Measurements from ENCODE around the gene MYO19.
"Not testable (repeated sequence)": the region's sequence is repeated elsewhere in the genome, so short reads cannot be mapped to it uniquely, and the experiment has no call there.

DNA sequence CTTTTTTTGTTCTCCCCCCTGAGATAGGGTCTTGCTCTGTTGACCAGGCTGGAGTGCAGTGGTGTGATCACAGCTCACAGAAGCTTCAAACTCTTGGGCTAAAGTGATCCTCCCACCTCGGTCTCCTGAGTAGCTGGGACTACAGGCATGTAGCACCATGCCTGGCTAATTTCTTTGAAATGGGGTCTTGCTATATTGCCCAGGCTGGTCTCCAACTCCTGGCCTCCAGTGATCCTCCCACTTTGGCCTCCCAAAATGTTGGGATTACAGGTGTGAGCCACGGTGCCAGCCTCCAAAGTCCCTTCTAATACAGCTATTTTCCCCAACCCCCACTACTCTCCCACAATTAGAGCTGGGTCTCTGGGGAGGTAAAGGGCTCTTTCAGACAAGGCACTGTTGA is 26.2 kb downstream of the MYO19 start:
- TF ChIP-seq, protein P1, sequence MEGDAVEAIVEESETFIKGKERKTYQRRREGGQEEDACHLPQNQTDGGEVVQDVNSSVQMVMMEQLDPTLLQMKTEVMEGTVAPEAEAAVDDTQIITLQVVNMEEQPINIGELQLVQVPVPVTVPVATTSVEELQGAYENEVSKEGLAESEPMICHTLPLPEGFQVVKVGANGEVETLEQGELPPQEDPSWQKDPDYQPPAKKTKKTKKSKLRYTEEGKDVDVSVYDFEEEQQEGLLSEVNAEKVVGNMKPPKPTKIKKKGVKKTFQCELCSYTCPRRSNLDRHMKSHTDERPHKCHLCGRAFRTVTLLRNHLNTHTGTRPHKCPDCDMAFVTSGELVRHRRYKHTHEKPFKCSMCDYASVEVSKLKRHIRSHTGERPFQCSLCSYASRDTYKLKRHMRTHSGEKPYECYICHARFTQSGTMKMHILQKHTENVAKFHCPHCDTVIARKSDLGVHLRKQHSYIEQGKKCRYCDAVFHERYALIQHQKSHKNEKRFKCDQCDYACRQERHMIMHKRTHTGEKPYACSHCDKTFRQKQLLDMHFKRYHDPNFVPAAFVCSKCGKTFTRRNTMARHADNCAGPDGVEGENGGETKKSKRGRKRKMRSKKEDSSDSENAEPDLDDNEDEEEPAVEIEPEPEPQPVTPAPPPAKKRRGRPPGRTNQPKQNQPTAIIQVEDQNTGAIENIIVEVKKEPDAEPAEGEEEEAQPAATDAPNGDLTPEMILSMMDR (IDR thresholded peaks at IDR 0.05; ENCODE audit: insufficient read depth, low read length) = not testable (repeated sequence)
- TF ChIP-seq SPI1 (IDR thresholded peaks at IDR 0.05; ENCODE audit: borderline replicate concordance, low read depth); POLR2AphosphoS5 (IDR thresholded peaks at IDR 0.05; ENCODE audit: low read depth): not testable (repeated sequence)
- TF ChIP-seq, protein P2, sequence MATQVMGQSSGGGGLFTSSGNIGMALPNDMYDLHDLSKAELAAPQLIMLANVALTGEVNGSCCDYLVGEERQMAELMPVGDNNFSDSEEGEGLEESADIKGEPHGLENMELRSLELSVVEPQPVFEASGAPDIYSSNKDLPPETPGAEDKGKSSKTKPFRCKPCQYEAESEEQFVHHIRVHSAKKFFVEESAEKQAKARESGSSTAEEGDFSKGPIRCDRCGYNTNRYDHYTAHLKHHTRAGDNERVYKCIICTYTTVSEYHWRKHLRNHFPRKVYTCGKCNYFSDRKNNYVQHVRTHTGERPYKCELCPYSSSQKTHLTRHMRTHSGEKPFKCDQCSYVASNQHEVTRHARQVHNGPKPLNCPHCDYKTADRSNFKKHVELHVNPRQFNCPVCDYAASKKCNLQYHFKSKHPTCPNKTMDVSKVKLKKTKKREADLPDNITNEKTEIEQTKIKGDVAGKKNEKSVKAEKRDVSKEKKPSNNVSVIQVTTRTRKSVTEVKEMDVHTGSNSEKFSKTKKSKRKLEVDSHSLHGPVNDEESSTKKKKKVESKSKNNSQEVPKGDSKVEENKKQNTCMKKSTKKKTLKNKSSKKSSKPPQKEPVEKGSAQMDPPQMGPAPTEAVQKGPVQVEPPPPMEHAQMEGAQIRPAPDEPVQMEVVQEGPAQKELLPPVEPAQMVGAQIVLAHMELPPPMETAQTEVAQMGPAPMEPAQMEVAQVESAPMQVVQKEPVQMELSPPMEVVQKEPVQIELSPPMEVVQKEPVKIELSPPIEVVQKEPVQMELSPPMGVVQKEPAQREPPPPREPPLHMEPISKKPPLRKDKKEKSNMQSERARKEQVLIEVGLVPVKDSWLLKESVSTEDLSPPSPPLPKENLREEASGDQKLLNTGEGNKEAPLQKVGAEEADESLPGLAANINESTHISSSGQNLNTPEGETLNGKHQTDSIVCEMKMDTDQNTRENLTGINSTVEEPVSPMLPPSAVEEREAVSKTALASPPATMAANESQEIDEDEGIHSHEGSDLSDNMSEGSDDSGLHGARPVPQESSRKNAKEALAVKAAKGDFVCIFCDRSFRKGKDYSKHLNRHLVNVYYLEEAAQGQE (IDR thresholded peaks at IDR 0.05; ENCODE audit: insufficient replicate concordance, low read depth) = not testable (repeated sequence)
